ENCODE results near the gene ZNF619.
A peak's percentile ranks its signal among the peaks of the same experiment; 100 is the strongest.

The ZNF619 gene

GRCh38 chr3:40477666-40478065, 744 bp downstream of the ZNF619 start:
- H3K9me2 ChIP-seq (replicated peaks; ENCODE audit: control insufficient read depth, low read length), result no peaks in the 10 kb centered on the region
- H3K79me2 ChIP-seq (ENCODE audit: control insufficient read depth, low read length), result peaks cover 8% of the 10 kb centered on the region
- no peaks in the 10 kb centered on the region for H3K9me3 ChIP-seq (ENCODE audit: control insufficient read depth, insufficient read depth, low read length)
- H3K4me2 ChIP-seq (ENCODE audit: low read length), result peak overlapping the region; percentile 87
- peaks cover 31% of the 10 kb centered on the region for H3K36me3 ChIP-seq (ENCODE audit: control insufficient read depth, low read length)
- 0 out of 2 replicates have a peak, but pooled peaks cover 6% of the 10 kb centered on the region for H3F3A ChIP-seq (ENCODE audit: control insufficient read depth, insufficient read depth)
- H3K4me3 ChIP-seq (ENCODE audit: low read length), result peak overlapping the region; percentile 93
- no peaks in the 10 kb centered on the region for H3K27me3 ChIP-seq (ENCODE audit: control insufficient read depth, low read length)
- no peaks in the 10 kb centered on the region for H4K20me1 ChIP-seq (ENCODE audit: control insufficient read depth, insufficient read depth, low read depth, low read length)
- H3K4me1 ChIP-seq (ENCODE audit: control insufficient read depth, low read length), result peaks cover 35% of the 10 kb centered on the region
- TF ChIP-seq CTCF (IDR thresholded peaks at IDR 0.05; ENCODE audit: low read depth, low read length, poor library complexity, severe bottlenecking) (no peak), EZH2phosphoT487 (IDR thresholded peaks at IDR 0.05; ENCODE audit: borderline replicate concordance, low read length) (no peak)
- no peak overlapping the region for H3K27ac ChIP-seq (ENCODE audit: low read depth, low read length)

GRCh38 chr3:40487172-40487571, 10.2 kb downstream of the ZNF619 start:
- TF ChIP-seq EZH2phosphoT487 (IDR thresholded peaks at IDR 0.05; ENCODE audit: borderline replicate concordance, low read length), result no peak
- no peak for TF ChIP-seq CTCF (IDR thresholded peaks at IDR 0.05; ENCODE audit: low read depth, low read length, poor library complexity, severe bottlenecking)
- H4K20me1 ChIP-seq (ENCODE audit: control insufficient read depth, insufficient read depth, low read depth, low read length), result no peaks in the 10 kb centered on the region
- H3K79me2 ChIP-seq (ENCODE audit: control insufficient read depth, low read length), result no peaks in the 10 kb centered on the region
- H3K4me2 ChIP-seq (ENCODE audit: low read length), result no peak overlapping the region
- H3F3A ChIP-seq (ENCODE audit: control insufficient read depth, insufficient read depth), result no peaks in the 10 kb centered on the region
- no peaks in the 10 kb centered on the region for H3K9me2 ChIP-seq (replicated peaks; ENCODE audit: control insufficient read depth, low read length)
- peaks cover 7% of the 10 kb centered on the region; the same call in 1 of the 2 replicates for H3K9me3 ChIP-seq (ENCODE audit: control insufficient read depth, insufficient read depth, low read length)
- no peaks in the 10 kb centered on the region for H3K27me3 ChIP-seq (ENCODE audit: control insufficient read depth, low read length)
- no peak overlapping the region for H3K27ac ChIP-seq (ENCODE audit: low read depth, low read length)
- peaks cover 3% of the 10 kb centered on the region for H3K4me1 ChIP-seq (ENCODE audit: control insufficient read depth, low read length)
- peaks cover 40% of the 10 kb centered on the region for H3K36me3 ChIP-seq (ENCODE audit: control insufficient read depth, low read length)
- no peak overlapping the region for H3K4me3 ChIP-seq (ENCODE audit: low read length)

DNA sequence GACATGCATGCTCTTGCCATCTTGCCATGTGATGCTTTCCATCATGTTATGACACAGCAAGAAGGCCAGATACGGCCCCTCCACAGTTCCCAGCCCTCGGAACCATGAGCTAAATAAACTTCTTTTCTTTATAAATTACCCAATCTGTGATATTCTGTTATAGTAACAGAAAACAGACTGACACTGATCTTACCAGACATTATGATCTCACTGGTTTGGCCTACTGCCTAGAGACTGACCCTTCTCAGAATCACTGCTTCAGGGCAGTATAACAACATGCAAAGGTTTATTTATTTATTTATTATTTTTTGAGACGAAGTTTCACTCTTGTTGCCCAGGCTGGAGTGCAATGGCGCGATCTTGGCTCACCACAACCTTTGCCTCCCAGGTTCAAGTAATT, 14.0 kb downstream of the ZNF619 start:
- no peaks in the 10 kb centered on the region for H3K79me2 ChIP-seq (ENCODE audit: control insufficient read depth, low read length)
- TF ChIP-seq CTCF (IDR thresholded peaks at IDR 0.05; ENCODE audit: low read depth, low read length, poor library complexity, severe bottlenecking) (no peak), EZH2phosphoT487 (IDR thresholded peaks at IDR 0.05; ENCODE audit: borderline replicate concordance, low read length) (no peak)
- no peak overlapping the region for H3K4me3 ChIP-seq (ENCODE audit: low read length)
- H3K9me2 ChIP-seq (replicated peaks; ENCODE audit: control insufficient read depth, low read length), result no peaks in the 10 kb centered on the region
- H3K9me3 ChIP-seq (ENCODE audit: control insufficient read depth, insufficient read depth, low read length), result peaks cover 7% of the 10 kb centered on the region; the same call in 1 of the 2 replicates
- no peaks in the 10 kb centered on the region for H3K27me3 ChIP-seq (ENCODE audit: control insufficient read depth, low read length)
- H4K20me1 ChIP-seq (ENCODE audit: control insufficient read depth, insufficient read depth, low read depth, low read length), result no peaks in the 10 kb centered on the region
- no peaks in the 10 kb centered on the region for H3F3A ChIP-seq (ENCODE audit: control insufficient read depth, insufficient read depth)
- H3K36me3 ChIP-seq (ENCODE audit: control insufficient read depth, low read length), result peaks cover 22% of the 10 kb centered on the region
- no peak overlapping the region for H3K27ac ChIP-seq (ENCODE audit: low read depth, low read length)
- no peaks in the 10 kb centered on the region for H3K4me1 ChIP-seq (ENCODE audit: control insufficient read depth, low read length)
- H3K4me2 ChIP-seq (ENCODE audit: low read length), result no peak overlapping the region

All from DOHH2 (cell line).